Breast epithelium (tissue), 3 donors: ENCODE results near the gene ST6GALNAC1.

Experiments
- CTCF ChIP-seq, 3 donors: fragments of 450-650 bp; IDR thresholded peaks; one replicate each; pipeline ENCODE4 v1.5.1; 2016 to 2017; ENCODE audit warnings: antibody characterized with exemption in 3 of 3, mild to moderate bottlenecking in 3 of 3, moderate library complexity in 3 of 3
- POLR2A ChIP-seq: fragments of 450-650 bp; IDR thresholded peaks from one replicate; pipeline ENCODE4 v1.6.1; 2016; ENCODE audit warnings: antibody characterized with exemption, mild to moderate bottlenecking, moderate library complexity

- TF ChIP-seq POLR2A (no peak), CTCF (IDR thresholded peaks at IDR 0.05) (no peak)
Measured at GRCh38 chr17:76641501-76641900, 2.1 kb downstream of the ST6GALNAC1 start.
